SK-N-MC (cell line): ENCODE results near the gene AHRR.

ENCODE experiments used
- EZH2 ChIP-seq: fragments of 200-600 bp; sonication (generic); IDR thresholded peaks from one replicate; pipeline ENCODE4 v1.6.1; 2017; ENCODE audit warnings: antibody characterized with exemption
- POLR2AphosphoS5 ChIP-seq: IDR thresholded peaks from 2 replicates; pipeline ENCODE4 v1.6.1; 2012; ENCODE audit warnings: mild to moderate bottlenecking, low read depth, low read length, borderline replicate concordance

DNA sequence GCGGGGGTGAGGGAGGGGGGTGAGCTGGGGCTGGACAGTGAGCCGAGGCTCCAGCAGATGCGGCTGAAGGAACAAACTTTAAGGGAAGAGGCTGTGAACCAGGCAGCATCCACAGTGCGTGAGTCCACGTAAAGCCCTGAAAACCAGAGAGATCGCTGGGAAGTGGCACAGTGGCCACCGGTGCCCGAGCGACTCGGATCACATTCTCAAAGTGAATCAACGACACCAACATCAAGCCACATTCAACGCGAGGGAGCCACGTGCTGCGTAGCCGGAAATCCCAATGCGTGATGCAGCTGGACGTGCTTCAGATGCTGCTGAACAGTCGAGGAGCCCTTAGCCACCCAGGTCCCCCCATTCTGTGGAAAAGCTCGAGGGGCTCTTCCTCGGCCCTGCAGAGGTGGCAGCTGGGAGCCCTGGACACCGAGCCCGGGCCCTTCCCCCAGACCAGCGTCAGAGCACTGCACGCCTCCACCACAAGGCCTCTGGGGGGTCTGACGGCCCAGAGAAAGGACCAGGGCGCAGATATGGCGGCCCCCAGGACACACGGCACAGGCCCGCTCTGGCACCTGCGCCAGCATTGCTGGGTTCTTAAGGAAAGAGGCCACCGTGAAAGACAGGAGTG, 67.8 kb downstream of the AHRR start:
- TF ChIP-seq POLR2AphosphoS5 (no peak), EZH2 (no peak)
